Esophagus (tissue), 2 donors: Measurements from ENCODE around the gene CCL11. TPM values are rescaled to one million over a fixed set of nuclear protein-coding genes. Genes with fewer than 3 reads are reported as not detected.

Experiments
- H3K27ac ChIP-seq, 2 donors: one replicate each; pipeline ENCODE4 v1.5.1; 2013; ENCODE audit warnings: low read depth in 2 of 2, mild to moderate bottlenecking in 2 of 2, inconsistent platforms in 1 of 2, low read length in 1 of 2, moderate library complexity in 1 of 2
- H3K27me3 ChIP-seq, 2 donors: one replicate each; pipeline ENCODE4 v1.6.1; 2013; ENCODE audit warnings: low read length in 2 of 2, control low read depth in 1 of 2, mild to moderate bottlenecking in 1 of 2; ENCODE audit not compliant: insufficient read depth in 2 of 2, control insufficient read depth in 1 of 2
- H3K36me3 ChIP-seq, 2 donors: one replicate each; pipeline ENCODE4 v1.6.1; 2013; ENCODE audit warnings: low read length in 1 of 2; ENCODE audit not compliant: control insufficient read depth in 2 of 2, insufficient read depth in 2 of 2
- H3K4me1 ChIP-seq, 2 donors: one replicate each; pipeline ENCODE4 v1.6.1; 2013; ENCODE audit warnings: low read length in 1 of 2; ENCODE audit not compliant: control insufficient read depth in 2 of 2, insufficient read depth in 2 of 2
- H3K4me3 ChIP-seq, 2 donors: one replicate each; pipeline ENCODE4 v1.5.1; 2013; ENCODE audit warnings: low read length in 2 of 2, mild to moderate bottlenecking in 2 of 2, low read depth in 1 of 2, moderate library complexity in 1 of 2
- H3K9me3 ChIP-seq, 2 donors: one replicate each; pipeline ENCODE4 v1.6.1; 2013; ENCODE audit warnings: mild to moderate bottlenecking in 2 of 2, low read depth in 1 of 2, low read length in 1 of 2, moderate library complexity in 1 of 2; ENCODE audit not compliant: control insufficient read depth in 2 of 2, insufficient read depth in 1 of 2
- WGBS, 2 donors: extraction: QIAGEN DNeasy Blood & Tissue Kit; methylation state at CpG; one replicate each; pipeline ENCODE4 v1.1.7; 2013; 5-methylcytosine and 5-hydroxymethylcytosine counted together
- polyA plus RNA-seq, 2 donors: library from polyadenylated mRNA; stranded (reverse); fragments of 200-250 nt; gene quantifications; one replicate each; pipeline ENCODE4 v1.2.3, GENCODE V29; 2013
- donor health status: healthy with polysubstance abuse.
- donor health status: Bipolar disorder and iron deficiency.

Gene CCL11
- polyA plus RNA-seq, 2 donors, result 0.29 to 0.99 TPM

DNA sequence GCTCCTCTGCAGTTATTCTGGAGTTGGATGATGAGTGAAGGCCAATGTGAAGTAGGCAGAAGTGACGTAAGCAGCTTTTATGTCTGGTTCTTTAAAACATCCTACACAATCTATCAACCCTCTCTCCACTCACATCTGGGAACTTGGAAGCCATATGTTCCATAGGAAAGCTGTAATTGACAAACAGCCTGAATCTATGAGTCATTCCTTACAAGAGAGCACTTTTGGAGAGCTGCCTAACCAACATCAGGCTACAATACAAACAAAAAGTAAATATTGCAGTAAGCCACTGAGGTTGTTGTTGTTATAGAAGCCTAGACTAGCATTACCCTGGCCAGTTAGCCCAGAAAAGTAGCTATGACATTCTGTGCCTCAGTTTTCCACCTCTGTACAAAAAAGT, 9.7 kb upstream of the CCL11 start:
- no peaks in the 10 kb centered on the region for H3K27me3 ChIP-seq
- no peak overlapping the region for H3K27ac ChIP-seq
- H3K9me3 ChIP-seq, result no peaks in the 10 kb centered on the region
- no peaks in the 10 kb centered on the region for H3K36me3 ChIP-seq
- no peak overlapping the region for H3K4me3 ChIP-seq
- 0 to 18% methylated on average over 1 of the region's 1 CpG for WGBS, 2 donors
- H3K4me1 ChIP-seq, result no peaks in the 10 kb centered on the region

DNA sequence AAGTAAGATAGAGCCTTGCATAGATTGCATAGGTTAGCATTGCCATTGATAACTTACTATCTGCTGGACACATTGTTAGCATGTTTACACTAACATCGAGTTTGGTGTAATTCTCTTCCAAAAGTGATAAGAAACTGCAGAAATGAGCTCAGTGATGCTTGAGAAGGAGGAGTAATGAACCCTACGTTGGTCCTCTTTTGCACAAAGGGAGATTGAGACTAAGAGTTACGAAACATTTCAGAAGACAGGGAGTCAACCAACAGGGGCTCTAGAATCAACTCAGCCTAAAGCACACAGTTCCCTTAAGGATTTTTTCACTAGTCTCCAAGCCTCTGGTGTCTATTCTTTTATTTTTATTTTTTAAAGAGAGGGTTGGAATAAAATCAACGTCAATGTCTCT, 8.7 kb upstream of the CCL11 start:
- Histone ChIP-seq H3K4me3 (no peak overlapping the region), H3K36me3 (no peaks in the 10 kb centered on the region), H3K4me1 (no peaks in the 10 kb centered on the region), H3K9me3 (no peaks in the 10 kb centered on the region), H3K27ac (no peak overlapping the region), H3K27me3 (no peaks in the 10 kb centered on the region)
- 62 to 69% methylated on average over 4 of the region's 4 CpGs for WGBS, 2 donors

DNA sequence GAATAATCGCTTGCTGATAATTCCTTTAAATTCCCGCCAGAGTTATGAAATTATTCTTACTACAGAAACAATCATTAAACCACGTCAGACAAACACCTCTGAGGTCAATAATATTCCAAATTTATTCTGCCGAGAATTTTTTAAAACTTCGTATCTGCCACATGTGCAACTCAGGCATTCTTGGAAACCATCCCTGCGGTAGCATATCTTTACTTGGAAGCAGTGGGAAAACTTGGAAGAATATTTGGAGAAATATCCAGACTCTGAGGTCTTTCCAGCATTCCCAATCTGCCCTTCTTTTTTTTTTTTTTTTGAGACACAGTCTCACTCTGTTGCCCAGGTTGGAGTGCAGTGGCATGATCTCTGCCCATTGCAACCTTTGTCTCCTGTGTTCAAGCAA, 2.0 kb upstream of the CCL11 start:
- Histone ChIP-seq H3K4me1 (no peaks in the 10 kb centered on the region), H3K4me3 (no peak overlapping the region), H3K27ac (no peak overlapping the region), H3K36me3 (no peaks in the 10 kb centered on the region), H3K9me3 (no peaks in the 10 kb centered on the region), H3K27me3 (no peaks in the 10 kb centered on the region)
- 75 to 83% methylated on average over 6 of the region's 6 CpGs for WGBS, 2 donors

DNA sequence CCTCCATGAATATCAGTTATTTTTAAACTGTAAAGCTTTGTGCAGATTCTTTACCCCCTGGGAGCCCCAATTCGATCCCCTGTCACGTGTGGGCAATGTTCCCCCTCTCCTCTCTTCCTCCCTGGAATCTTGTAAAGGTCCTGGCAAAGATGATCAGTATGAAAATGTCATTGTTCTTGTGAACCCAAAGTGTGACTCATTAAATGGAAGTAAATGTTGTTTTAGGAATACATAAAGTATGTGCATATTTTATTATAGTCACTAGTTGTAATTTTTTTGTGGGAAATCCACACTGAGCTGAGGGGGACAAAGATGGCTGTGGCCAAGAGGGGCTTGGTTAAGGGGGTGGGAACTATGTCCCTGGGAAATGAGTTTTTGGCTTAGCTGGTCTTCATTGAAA, 2.3 kb downstream of the CCL11 start:
- Histone ChIP-seq H3K27ac (no peak overlapping the region), H3K4me1 (no peaks in the 10 kb centered on the region), H3K9me3 (no peaks in the 10 kb centered on the region), H3K27me3 (no peaks in the 10 kb centered on the region), H3K36me3 (no peaks in the 10 kb centered on the region), H3K4me3 (no peak overlapping the region)
- 19 to 59% methylated on average over 2 of the region's 2 CpGs for WGBS, 2 donors

DNA sequence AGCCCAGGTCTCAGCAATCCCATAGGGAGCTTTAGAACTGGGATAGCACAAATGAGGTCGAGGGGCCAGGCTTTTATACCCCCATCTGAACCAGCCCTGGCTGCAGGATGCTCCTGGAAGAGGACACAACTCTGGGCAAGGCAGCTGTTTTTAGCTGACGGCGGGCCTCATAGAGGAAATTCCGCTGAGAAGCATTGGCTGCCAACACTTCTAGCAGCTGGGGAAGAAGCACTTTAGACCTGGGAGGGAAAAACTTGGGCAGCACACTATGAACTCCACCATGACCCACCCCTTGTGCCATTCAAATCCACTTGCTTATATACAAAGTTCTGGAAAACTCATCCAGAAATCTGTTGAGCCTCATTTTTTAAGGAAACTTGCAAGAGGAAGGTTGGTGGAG, 5.0 kb downstream of the CCL11 start:
- no peaks in the 10 kb centered on the region for H3K4me1 ChIP-seq
- H3K27me3 ChIP-seq, result no peaks in the 10 kb centered on the region
- H3K4me3 ChIP-seq, result no peak overlapping the region
- H3K27ac ChIP-seq, result no peak overlapping the region
- WGBS, 2 donors, result 66% methylated on average over 4 of the region's 4 CpGs
- no peaks in the 10 kb centered on the region for H3K36me3 ChIP-seq
- H3K9me3 ChIP-seq, result no peaks in the 10 kb centered on the region

DNA sequence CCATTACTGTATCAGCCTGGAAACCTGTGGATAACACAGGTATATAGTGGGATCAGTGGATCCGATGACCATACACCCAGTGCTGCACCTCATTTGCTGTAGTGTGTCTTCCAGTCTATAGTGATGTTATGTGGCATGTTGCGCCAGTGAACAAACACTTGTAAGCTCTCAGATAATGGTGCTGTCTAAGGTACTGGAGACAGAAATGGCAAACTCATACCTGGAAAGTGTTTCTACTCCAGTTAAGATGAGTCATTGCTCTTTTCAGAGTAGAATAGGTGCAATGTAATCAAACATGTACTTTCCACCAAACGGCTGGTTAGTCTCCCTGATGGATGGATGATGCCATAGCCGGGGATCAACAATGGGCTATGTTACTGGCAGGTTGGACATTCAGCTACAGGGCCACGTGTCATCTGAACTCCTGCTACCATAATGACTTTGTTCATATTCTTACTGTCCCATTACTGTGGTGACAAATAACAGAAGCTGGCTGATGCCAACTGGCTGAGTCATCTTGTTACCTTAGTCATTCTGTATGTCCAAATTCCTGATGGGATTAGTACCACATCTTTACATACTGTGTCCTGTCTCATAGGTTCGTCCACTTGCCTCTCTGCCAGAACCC, 6.3 kb downstream of the CCL11 start:
- WGBS, 2 donors, result 70 to 74% methylated on average over 6 of the region's 6 CpGs

DNA sequence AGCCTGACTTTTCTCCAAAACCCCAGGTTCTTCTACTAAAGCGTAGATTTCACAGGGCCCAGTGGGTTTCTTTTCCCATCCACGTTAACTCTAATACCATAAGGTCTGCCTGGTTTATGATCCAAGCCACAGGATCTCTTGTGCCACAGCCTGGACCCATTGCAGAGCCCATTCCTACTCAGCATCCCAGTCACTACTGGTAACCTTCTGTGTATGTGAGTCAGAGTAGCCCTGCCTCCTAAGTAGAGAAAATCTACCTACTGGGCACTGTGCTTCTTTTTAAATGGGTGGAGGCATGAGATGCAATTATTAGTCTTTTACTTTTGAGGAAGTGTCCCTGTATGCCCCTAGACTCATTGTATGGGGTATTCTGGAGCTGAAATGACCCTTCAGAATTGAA, 13.5 kb downstream of the CCL11 start:
- Histone ChIP-seq H3K4me3 (no peak overlapping the region), H3K27me3 (no peaks in the 10 kb centered on the region), H3K9me3 (no peaks in the 10 kb centered on the region), H3K27ac (no peak overlapping the region), H3K36me3 (no peaks in the 10 kb centered on the region), H3K4me1 (no peaks in the 10 kb centered on the region)
- 89 to 96% methylated on average over 2 of the region's 2 CpGs for WGBS, 2 donors

More for the DNA sequence above, 6.3 kb downstream of the CCL11 start:
- Histone ChIP-seq H3K9me3 (no peaks in the 10 kb centered on the region), H3K27me3 (no peaks in the 10 kb centered on the region), H3K36me3 (no peaks in the 10 kb centered on the region), H3K27ac (no peak overlapping the region), H3K4me1 (no peaks in the 10 kb centered on the region), H3K4me3 (no peak overlapping the region)

DNA sequence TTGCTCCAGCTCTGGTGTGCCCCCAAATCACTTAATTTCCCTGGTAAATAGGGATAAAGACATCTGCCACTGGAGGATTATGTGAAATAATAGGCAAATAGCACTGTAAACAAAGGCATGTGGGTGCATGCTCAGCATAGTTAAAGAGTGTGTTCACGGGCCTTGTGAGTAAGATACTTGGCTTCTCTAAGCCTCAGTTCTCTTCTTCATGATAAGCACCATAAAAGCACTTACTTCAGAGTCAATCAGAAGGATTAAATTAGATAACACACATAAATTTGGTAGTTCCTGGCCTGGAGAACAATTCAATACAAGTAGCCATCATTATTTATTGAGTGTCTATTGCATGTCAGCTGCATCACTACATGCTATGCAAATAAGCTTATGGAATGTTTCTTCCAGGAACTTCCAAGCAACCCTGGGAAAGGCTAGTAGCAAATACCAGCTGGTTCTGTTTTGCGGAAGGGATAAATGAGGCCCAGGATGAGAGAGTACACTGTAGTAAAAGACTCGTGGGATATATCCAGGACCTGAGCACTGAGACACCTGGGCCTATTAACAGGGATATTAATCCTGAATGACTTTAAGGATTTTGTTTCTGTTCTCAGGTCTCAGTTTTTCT, 14.5 kb downstream of the CCL11 start:
- WGBS, 2 donors, result 54 to 62% methylated on average over 3 of the region's 3 CpGs
- H3K36me3 ChIP-seq, result no peaks in the 10 kb centered on the region
- H3K4me3 ChIP-seq, result no peak overlapping the region
- H3K9me3 ChIP-seq, result no peaks in the 10 kb centered on the region
- H3K4me1 ChIP-seq, result no peaks in the 10 kb centered on the region
- no peaks in the 10 kb centered on the region for H3K27me3 ChIP-seq
- no peak overlapping the region for H3K27ac ChIP-seq

DNA sequence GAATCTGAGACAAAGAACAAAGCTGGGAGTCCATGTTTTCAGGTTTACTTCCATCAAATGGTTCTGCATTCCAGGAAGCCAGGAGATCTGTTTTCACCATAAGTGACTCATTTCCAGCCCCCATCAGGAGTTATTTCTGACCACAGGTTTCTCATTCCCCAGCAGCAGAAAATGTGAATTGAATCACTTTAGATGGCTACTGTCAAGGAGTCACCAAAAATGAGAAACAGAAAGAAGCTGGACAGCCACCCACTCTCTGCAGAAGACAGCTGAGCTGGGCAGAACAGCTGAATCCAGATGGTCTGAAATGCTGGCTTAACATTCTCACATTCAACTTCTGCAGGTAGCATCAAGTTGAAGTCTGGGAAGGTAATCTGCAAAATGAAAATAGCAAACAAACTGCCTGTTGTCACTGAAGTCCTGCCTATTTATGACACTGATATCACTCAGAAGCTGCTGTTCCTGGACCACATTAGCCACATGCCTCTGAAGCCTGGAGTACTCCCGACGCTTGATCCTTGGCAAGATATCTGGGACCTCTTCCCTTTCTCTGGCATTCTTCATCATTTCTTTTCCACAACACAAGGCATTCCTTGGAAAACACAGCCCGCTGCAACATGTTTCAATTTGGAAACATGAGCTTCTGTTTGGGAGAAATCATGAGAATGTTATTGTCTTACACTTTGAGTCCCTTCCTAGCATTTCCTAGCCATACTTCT, 15.3 kb downstream of the CCL11 start:
- Histone ChIP-seq H3K27ac (no peak overlapping the region), H3K4me3 (no peak overlapping the region), H3K9me3 (no peaks in the 10 kb centered on the region), H3K4me1 (no peaks in the 10 kb centered on the region), H3K36me3 (no peaks in the 10 kb centered on the region), H3K27me3 (no peaks in the 10 kb centered on the region)
- WGBS, 2 donors, result 53 to 65% methylated on average over 3 of the region's 3 CpGs

DNA sequence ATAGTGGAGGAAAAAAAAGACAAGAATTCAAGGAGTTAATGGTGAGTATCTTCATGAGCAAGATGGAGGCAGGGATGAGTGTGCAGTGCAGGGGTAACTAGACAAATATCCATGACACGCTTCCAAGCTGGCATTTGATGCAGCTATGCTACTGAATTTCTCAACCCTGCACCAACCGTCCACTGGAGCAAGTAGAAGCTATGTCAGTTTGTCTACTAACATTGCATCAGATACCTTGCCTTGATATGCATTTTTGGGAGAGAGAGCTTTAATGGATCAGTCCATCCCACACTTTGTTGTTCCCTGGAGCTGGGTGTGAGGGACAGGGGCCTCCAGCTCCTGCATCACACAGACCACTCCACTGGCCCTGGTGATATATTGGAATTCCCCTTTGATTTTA, 16.4 kb downstream of the CCL11 start:
- no peak overlapping the region for H3K4me3 ChIP-seq
- H3K27me3 ChIP-seq, result no peaks in the 10 kb centered on the region
- no peaks in the 10 kb centered on the region for H3K9me3 ChIP-seq
- 67 to 79% methylated on average over 2 of the region's 2 CpGs for WGBS, 2 donors
- no peaks in the 10 kb centered on the region for H3K36me3 ChIP-seq
- H3K4me1 ChIP-seq, result no peaks in the 10 kb centered on the region
- no peak overlapping the region for H3K27ac ChIP-seq
